ENCODE results near the gene CEP19.

GRCh38 chr3:196737655-196738054 lies 25.6 kb upstream of the CEP19 start:
- no peak for TF ChIP-seq CTCF (conservative IDR thresholded peaks at IDR 0.05; ENCODE audit: low read depth, low read length)
- TF ChIP-seq CEBPB (IDR thresholded peaks at IDR 0.05; ENCODE audit: low read depth, low read length) = no peak
- no peak for TF ChIP-seq POLR2A (IDR thresholded peaks at IDR 0.05; ENCODE audit: low read depth, low read length)
- no peak for TF ChIP-seq NFE2L2 (IDR thresholded peaks at IDR 0.05; ENCODE audit: low read depth, low read length)
- no peak for TF ChIP-seq USF2 (IDR thresholded peaks at IDR 0.05; ENCODE audit: low read depth, low read length)
- TF ChIP-seq MXI1 (IDR thresholded peaks at IDR 0.05; ENCODE audit: borderline replicate concordance, low read depth, low read length) = no peak
- no peak for TF ChIP-seq MAFK (IDR thresholded peaks at IDR 0.05; ENCODE audit: low read depth, low read length)
- TF ChIP-seq RFX5 (IDR thresholded peaks at IDR 0.05; ENCODE audit: low read depth, low read length) = no peak

Data from IMR-90 (cell line).